Activated B cell treated with CpG ODN at 0.5 μM for 24 hours (primary cell): ENCODE measurements around the gene HMG20A. TPM values are rescaled to one million over a fixed set of nuclear protein-coding genes. Genes with fewer than 3 reads are reported as not detected.

Experiments used
- ATAC-seq: fragments of 200-7000 bp; cut with Tn5 transposase; one replicate; pipeline ENCODE4 v1.10.0; 2021; ENCODE audit warnings: low read depth, mild to moderate bottlenecking, moderate library complexity
- CTCF ChIA-PET: fragments of 350-600 bp; sonication (Branson Sonifier 250); formaldehyde crosslinking; loops from one replicate; lab custom pipeline; 2021; ENCODE audit warnings: antibody characterized with exemption; lab: Charles Lee
- POLR2A ChIA-PET: fragments of 350-600 bp; sonication (Branson Sonifier 250); formaldehyde crosslinking; loops from one replicate; lab custom pipeline; 2021; ENCODE audit warnings: antibody characterized with exemption; lab: Charles Lee
- DNase-seq: peaks from one replicate; pipeline ENCODE4 v3.0.0; 2022
- H3K27ac Mint-ChIP-seq: one replicate; pipeline ENCODE4 v1.8.0; 2020; ENCODE audit warnings: mixed read lengths
- H3K27me3 Mint-ChIP-seq: one replicate; pipeline ENCODE4 v1.8.0; 2021; ENCODE audit warnings: mixed read lengths
- H3K36me3 Mint-ChIP-seq: one replicate; pipeline ENCODE4 v1.8.0; 2021; ENCODE audit warnings: low read depth, mixed read lengths
- H3K4me1 Mint-ChIP-seq: one replicate; pipeline ENCODE4 v1.8.0; 2021; ENCODE audit warnings: mixed read lengths
- H3K4me3 Mint-ChIP-seq: one replicate; pipeline ENCODE4 v1.8.0; 2020; ENCODE audit warnings: mild to moderate bottlenecking, mixed read lengths
- H3K9me3 Mint-ChIP-seq: one replicate; pipeline ENCODE4 v1.8.0; 2020; ENCODE audit warnings: mixed read lengths
- CTCF ChIP-seq: fragments of 200-600 bp; IDR thresholded peaks from one replicate; pipeline ENCODE4 v1.8.0; 2022; ENCODE audit warnings: antibody characterized with exemption, mild to moderate bottlenecking
- intact Hi-C: fragments of 100-400 bp; cut with micrococcal nuclease; formaldehyde crosslinking; loops from one replicate; pipeline ENCODE4 v1.15.1; 2024
- total RNA-seq: library from RNA; stranded (reverse); gene quantifications from 2 replicates; pipeline ENCODE4 v1.2.3, GENCODE V29; 2022

HMG20A gene
- total RNA-seq, 1 donor from 2014 or later: 53.9 TPM

DNA sequence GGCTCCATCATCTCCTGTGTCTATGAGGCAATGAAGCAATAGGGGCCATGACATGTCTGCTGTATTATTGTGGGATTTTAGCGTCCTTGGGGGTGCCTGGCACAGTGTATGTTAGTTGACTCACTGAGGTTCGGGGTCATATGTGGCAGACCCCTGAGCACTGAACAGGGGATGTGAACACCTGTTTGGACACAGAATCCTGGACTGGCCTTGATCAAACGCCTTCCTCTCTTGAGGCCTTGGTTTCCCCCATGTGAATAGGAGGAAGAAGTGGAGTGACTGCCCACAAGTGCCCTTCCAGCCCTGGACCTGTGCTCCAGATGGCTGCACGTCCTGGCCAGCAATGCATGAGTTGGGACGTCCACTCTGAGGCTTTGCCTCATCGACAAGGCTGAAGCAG lies 84.2 kb downstream of the HMG20A start:
- intact Hi-C loops: no loop called here
- peaks cover 28% of the 10 kb centered on the region for H3K4me1 Mint-ChIP-seq
- H3K36me3 Mint-ChIP-seq: no peaks in the 10 kb centered on the region
- DNase-seq (no peak), ATAC-seq (no peak)
- no peak overlapping the region for H3K4me3 Mint-ChIP-seq
- CTCF ChIA-PET: interaction anchor here (1.0 to 1.5 kb wide), 2 partner anchors 8 to 38 kb away, joined by 3 to 6 read pairs; no protein-coding TSS in a partner anchor
- no peak overlapping the region for H3K27ac Mint-ChIP-seq
- TF ChIP-seq CTCF: no peak
- POLR2A ChIA-PET: no interaction called here
- no peaks in the 10 kb centered on the region for H3K27me3 Mint-ChIP-seq
- H3K9me3 Mint-ChIP-seq: no peaks in the 10 kb centered on the region

GRCh38 chr15:77505556-77505955 lies 84.9 kb downstream of the HMG20A start:
- intact Hi-C loops: no loop called here
- Mint-ChIP-seq H3K36me3 (no peaks in the 10 kb centered on the region), H3K4me1 (peaks cover 28% of the 10 kb centered on the region), H3K4me3 (no peak overlapping the region), H3K27ac (no peak overlapping the region), H3K9me3 (no peaks in the 10 kb centered on the region), H3K27me3 (no peaks in the 10 kb centered on the region)
- ATAC-seq: no peak
- POLR2A ChIA-PET: no interaction called here
- CTCF ChIA-PET: interaction anchor here (1.0 to 1.5 kb wide), 2 partner anchors 9 to 38 kb away, joined by 3 to 6 read pairs; no protein-coding TSS in a partner anchor
- TF ChIP-seq CTCF: no peak
- no peak for DNase-seq

DNA sequence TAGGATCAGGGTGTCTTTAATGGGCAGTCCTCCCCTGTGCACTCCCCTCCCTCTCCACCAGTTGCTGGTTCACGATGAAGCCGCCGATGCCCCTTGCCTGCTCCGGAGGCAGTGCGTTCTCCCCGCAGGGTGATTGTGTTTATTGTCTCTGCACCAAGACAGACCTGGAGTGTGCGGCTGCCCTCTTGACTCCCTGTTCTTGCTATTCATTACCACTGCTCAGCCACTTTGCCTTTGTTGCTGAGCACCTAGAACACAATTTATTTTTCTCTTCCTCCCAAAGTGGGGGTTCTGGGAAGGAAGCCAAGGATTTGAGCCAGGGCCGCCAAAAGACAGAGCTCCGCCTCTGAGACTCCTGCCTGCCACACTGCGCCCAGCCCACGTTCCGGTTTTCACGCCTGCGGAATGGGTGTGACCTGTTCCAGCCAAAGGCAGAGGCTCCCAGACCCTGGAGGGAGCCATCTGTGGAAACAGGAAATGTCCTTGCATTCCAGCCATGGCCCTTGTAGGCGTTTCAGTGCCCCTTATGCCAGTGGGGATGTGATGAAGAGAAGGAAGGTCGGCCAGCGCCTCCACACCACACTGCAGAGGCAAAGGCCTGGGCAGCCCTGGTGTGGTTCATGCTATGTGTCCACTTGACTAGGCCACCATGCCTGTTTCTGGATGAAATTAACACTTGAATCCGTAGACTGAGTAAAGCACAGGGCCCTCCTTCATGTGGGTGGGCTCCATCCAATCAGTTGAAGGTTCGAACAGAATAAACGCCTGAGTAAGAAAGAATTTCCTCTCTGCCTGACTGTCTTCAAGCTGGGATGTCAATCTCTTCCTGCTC lies 85.8 kb downstream of the HMG20A start:
- no peak overlapping the region for H3K4me3 Mint-ChIP-seq
- no peaks in the 10 kb centered on the region for H3K36me3 Mint-ChIP-seq
- peaks cover 28% of the 10 kb centered on the region for H3K4me1 Mint-ChIP-seq
- no peaks in the 10 kb centered on the region for H3K9me3 Mint-ChIP-seq
- ChIA-PET CTCF (interaction anchor here (0.7 to 2.3 kb wide), 3 partner anchors 9 to 472 kb away, joined by 3 to 14 read pairs (median 3); no protein-coding TSS in a partner anchor), POLR2A (no interaction called here)
- intact Hi-C loops: no loop called here
- no peak for ATAC-seq
- no peak for DNase-seq
- no peak for TF ChIP-seq CTCF
- no peaks in the 10 kb centered on the region for H3K27me3 Mint-ChIP-seq
- no peak overlapping the region for H3K27ac Mint-ChIP-seq

- DNase-seq (no peak), ATAC-seq (no peak)
- intact Hi-C loops: no loop called here
- TF ChIP-seq CTCF: no peak
- Mint-ChIP-seq H3K4me1 (peaks cover 28% of the 10 kb centered on the region), H3K27me3 (no peaks in the 10 kb centered on the region), H3K36me3 (no peaks in the 10 kb centered on the region), H3K4me3 (no peak overlapping the region), H3K9me3 (no peaks in the 10 kb centered on the region), H3K27ac (no peak overlapping the region)
- ChIA-PET POLR2A (no interaction called here), CTCF (interaction anchor here (0.6 to 2.3 kb wide), 4 partner anchors 10 to 473 kb away, joined by 3 to 14 read pairs (median 3); no protein-coding TSS in a partner anchor)
Measured at GRCh38 chr15:77507143-77507897, 86.6 kb downstream of the HMG20A start.

DNA sequence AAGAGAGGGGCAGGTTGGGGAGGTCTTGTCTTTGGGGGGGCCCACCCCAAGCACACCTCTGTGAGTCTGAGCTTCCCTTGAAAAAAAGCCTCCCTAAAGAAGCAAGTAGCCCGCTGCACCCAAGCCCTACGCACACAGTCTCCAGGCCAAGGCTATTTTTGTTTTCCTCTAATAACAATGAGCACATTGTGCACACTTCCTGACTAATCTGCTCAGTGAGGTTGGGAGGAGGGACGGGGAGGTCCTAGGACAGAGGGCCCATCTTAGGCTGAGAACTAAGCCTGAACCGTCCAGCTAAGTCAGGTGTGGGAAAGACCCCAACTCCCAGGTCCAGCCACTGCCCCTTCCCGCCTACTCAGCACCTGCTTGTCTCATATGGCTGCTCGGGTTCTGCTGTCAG lies 87.2 kb downstream of the HMG20A start:
- no peak overlapping the region for H3K27ac Mint-ChIP-seq
- no peaks in the 10 kb centered on the region for H3K36me3 Mint-ChIP-seq
- ChIA-PET POLR2A (no interaction called here), CTCF (interaction anchor here (0.6 to 2.3 kb wide), 4 partner anchors 11 to 38 kb away, joined by 3 to 14 read pairs (median 7); no protein-coding TSS in a partner anchor)
- TF ChIP-seq CTCF: no peak
- DNase-seq (no peak), ATAC-seq (no peak)
- peaks cover 28% of the 10 kb centered on the region for H3K4me1 Mint-ChIP-seq
- no peaks in the 10 kb centered on the region for H3K27me3 Mint-ChIP-seq
- no peaks in the 10 kb centered on the region for H3K9me3 Mint-ChIP-seq
- intact Hi-C loops: no loop called here
- no peak overlapping the region for H3K4me3 Mint-ChIP-seq
